Fibroblast of mammary gland (primary cell): ENCODE data around the gene MIOS.
"Not testable (repeated sequence)": the region's sequence is repeated elsewhere in the genome, so short reads cannot be mapped to it uniquely, and the experiment has no call there.

Experiments
- DNase-seq: peaks from one replicate; pipeline ENCODE4 v3.0.0-alpha.2; 2010; ENCODE audit warnings: low read depth
- H3K4me3 ChIP-seq: 2 replicates; pipeline ENCODE4 v1.5.1; 2011; ENCODE audit warnings: low read depth, mild to moderate bottlenecking, low read length, moderate library complexity; ENCODE audit not compliant: control insufficient read depth
- TF ChIP-seq, protein P1 (sequence below): conservative IDR thresholded peaks from 2 replicates; pipeline ENCODE4 v1.5.1; 2011; ENCODE audit warnings: low read depth, low read length, inconsistent platforms; ENCODE audit not compliant: control insufficient read depth, insufficient read depth

The MIOS gene

DNA sequence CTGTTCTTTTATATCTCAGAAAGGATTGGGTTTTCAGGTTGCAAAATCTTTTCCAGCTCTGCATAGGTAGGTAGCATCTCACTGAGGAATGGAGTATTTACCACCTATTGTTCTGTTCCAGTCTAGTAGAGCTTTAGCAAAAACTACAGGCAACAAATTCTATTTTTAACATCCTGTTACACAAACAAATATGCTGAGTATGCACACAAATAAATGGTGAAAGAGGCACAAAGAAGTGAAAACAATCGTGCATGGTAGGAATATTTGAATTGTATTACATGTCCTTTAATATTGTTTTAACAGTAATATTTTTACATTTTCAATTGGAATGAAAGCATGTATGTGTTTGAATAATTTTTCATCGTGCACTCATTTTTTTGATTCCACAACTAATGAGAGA, 14.5 kb upstream of the MIOS start:
- H3K4me3 ChIP-seq = no peak overlapping the region
- DNase-seq = no peak
- TF ChIP-seq, protein P1, sequence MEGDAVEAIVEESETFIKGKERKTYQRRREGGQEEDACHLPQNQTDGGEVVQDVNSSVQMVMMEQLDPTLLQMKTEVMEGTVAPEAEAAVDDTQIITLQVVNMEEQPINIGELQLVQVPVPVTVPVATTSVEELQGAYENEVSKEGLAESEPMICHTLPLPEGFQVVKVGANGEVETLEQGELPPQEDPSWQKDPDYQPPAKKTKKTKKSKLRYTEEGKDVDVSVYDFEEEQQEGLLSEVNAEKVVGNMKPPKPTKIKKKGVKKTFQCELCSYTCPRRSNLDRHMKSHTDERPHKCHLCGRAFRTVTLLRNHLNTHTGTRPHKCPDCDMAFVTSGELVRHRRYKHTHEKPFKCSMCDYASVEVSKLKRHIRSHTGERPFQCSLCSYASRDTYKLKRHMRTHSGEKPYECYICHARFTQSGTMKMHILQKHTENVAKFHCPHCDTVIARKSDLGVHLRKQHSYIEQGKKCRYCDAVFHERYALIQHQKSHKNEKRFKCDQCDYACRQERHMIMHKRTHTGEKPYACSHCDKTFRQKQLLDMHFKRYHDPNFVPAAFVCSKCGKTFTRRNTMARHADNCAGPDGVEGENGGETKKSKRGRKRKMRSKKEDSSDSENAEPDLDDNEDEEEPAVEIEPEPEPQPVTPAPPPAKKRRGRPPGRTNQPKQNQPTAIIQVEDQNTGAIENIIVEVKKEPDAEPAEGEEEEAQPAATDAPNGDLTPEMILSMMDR = no peak

DNA sequence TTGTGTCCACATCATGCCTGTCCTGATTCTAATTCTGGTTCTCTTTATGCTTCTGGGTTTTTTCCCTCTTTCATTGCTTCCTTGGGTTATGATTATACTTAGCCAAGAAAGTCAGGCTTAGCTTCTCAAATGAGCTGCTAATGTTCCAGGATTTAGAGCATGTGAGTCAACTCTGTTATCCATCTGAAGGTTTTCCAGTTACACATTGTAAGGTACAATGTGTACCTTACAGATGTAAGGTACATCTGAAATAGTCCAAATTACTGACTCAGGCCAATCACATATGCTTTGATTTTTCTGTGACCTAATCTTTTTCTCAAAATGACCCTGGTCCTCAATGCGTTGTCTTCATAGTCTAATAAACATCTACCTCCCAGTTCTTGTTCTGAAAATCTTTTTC, 13.3 kb upstream of the MIOS start:
- no peak overlapping the region for H3K4me3 ChIP-seq
- peak; percentile 60 for DNase-seq
- TF ChIP-seq, protein P1 = no peak

DNA sequence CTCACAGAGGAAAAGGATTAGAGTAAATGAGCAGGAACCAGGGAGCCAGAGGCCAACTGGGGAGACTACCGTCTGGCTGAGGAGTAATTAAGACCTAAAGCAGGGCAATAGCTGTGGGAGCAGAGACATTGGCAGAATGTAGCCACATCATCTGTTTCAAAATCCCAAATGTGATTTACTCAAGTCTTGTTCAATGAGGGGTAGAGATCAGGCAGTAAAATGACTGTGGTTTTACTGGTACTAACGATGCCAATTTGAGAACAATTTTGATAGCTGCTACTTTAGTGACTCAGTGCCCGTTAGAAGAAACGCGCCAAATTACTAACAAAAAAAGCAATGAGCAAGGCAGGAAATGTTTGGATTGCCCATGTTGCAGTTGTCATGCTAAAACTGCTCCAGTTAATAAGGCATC, 12.7 kb upstream of the MIOS start:
- TF ChIP-seq, protein P1 = no peak
- peak; percentile 91 for DNase-seq
- no peak overlapping the region for H3K4me3 ChIP-seq

DNA sequence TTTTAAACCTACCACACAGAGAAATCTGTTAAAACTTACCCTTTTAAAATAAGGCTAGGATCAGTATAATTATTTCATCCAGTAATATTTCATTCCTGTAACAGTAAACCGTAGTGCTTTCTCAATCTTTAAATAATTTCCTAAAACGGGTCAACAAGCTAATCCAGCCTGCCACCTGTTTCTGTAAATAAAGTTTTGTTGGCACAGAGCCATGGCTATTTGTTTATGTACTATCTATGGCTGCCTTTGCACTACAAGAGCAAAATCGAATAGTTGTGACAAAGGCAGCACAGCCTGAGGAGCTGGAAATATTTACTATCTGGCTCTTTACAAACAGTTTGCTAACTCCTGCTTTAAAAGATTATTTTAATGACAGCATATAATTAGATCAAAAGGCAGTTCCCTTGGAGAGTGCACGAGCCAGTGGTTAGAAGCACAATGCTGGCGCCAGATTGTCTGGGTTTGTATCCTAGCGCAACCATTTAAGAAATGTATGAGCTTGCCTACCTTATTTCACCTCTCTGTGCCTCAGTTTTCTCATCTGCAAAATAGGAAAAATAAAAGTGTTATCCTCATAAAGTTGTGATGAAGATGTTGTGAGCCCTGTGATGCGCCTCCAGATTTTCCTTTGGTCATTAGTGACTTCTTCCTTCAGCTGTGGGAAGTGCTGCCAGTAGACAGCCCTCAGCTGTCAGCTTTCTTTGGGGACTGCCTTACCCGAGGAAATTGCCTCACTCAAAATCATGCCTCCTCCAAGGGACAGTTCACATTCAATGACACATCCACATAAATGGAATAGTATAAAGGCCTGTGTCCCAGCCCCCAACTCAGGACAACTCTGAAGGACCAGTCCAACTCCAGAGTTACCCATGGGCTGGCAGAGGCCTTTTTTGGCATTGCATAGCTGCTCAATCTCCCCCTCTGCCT, 11.8 kb upstream of the MIOS start:
- H3K4me3 ChIP-seq = no peak overlapping the region
- TF ChIP-seq, protein P1 = no peak
- no peak for DNase-seq

DNA sequence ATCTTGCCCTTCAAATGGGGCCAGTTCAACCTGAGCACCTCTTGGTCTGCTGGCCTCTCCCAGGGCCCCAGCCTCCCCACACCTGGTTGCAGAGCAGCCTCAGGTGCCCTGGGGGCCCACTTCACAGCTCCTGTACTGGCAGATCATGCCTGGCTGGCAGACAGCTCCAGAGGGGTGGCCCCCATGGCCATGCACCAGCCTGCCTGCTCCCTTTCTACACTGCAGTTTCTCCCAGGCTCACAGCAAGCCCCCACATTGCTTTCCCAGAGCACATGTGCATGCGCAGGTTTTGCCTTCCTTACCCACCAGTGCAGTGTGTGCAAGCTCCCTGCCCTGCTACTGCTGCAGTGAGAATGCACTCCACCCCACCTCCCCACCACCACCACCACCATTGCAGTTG, 9.8 kb upstream of the MIOS start:
- no peak overlapping the region for H3K4me3 ChIP-seq
- TF ChIP-seq, protein P1 = no peak
- no peak for DNase-seq

DNA sequence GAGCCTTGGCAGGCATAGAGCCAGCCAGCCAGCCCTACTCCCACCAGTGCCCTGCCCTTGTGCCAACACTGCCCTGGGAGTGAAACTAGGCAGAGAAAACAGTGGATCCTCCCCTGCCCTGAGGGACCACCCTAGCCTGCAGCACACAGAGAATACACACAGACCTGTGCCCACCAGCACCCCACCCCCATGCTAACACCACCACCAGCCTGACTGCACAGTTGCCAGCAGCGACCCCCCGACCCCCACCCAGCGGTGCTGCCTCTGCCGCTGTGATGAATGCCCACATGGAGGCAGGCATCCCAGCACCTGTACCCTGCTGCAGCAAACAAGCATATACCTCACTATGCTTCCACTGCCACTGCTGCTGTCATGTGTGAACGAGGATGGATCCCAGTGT, 9.4 kb upstream of the MIOS start:
- no peak for DNase-seq
- TF ChIP-seq, protein P1 = no peak
- no peak overlapping the region for H3K4me3 ChIP-seq

DNA sequence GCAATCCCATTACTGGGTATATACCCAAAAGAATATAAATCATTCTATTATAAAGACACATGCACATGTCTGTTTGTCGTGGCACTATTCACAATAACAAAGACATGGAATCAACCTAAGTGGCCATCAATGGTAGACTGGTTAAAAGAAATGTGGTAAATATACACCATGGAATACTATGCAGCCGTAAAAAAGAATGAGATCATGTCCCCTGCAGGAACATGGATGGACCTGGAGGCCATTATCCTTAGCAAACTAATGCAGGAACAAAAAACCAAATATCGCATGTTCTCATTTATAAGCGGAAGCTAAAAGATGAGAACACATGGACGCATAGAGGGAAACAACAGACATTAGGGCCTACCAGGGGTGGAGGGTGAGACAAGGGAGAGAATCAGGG, 5.1 kb upstream of the MIOS start:
- DNase-seq, H3K4me3 ChIP-seq: not testable (repeated sequence)
